GM19468 (cell line): ENCODE results near the gene TGM6.

ENCODE experiments used
- ATAC-seq: cut with Tn5 transposase; IDR thresholded peaks from one replicate; pipeline ENCODE4 v1.9.1; 2021; ENCODE audit warnings: mild to moderate bottlenecking, moderate library complexity, moderate number of reproducible peaks; ENCODE audit not compliant: unreplicated experiment; ENCODE audit errors: extremely low read depth

The TGM6 gene

DNA sequence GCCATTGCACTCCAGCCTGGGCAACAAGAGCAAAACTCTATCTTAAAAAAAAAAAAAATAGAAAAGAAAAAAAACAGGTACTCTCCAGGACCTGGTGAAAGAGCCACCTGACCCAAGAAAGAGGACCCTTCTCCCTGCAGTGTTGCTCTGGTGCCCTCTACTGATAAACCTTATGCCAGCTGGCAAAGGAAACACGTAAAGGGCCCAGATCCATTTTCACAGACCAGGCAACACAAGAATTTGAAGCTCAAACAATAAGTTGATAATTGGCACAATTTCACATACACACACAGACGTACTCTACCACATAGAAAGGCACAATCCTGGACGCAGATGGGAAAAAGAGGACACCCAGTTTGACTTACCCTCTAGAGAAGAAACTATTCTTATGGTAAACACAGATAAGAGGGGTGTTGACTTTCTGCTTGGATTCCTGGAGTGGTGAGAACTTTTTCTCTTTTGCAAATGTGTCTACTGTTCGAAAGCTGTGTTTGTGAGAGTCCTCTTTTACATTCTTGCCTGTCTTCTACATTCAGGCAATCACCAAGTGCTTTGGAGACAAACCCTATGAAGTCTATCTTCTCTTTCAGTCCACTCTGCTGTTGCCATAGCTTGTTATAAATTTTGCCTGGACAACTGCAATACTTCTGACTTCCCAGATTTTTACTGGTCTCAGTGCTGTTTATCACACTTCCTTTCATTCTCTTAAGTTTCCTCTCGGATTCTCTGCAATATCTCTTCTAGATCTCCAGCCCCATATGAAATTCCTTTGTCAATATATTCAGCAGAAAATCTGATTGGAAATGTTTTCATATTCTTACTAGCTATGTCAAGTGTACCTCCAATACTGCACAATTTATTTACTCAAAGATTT, 96.3 kb downstream of the TGM6 start:
- ATAC-seq = no peak

DNA sequence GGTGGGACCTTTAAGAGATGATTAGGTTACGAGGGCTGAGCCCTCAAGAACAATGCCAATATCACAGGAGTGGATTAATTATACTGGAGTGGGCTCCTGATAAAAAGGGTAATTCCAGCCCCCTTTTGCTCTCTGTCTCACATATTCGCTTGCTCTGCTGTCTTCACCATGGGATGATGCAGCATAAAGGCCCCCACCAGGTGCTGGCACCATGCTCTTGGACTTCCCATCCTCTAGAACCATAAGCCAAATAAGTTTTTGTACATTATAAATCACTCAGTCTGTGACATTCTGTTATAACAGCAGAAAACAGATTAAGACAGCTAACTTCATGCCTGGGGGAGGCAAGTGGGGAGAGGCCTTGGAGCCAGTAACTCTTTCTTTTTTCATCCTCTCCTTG, 99.7 kb downstream of the TGM6 start:
- no peak for ATAC-seq
